OCI-LY1 (cell line): ENCODE data around the gene TAS1R3.

Experiments used
- H2AFZ ChIP-seq: fragments of 200-600 bp; sonication (generic), shearing (Covaris generic); 2 replicates; pipeline ENCODE4 v1.6.0; 2014; ENCODE audit warnings: antibody characterized with exemption, mild to moderate bottlenecking, low read length
- H3F3A ChIP-seq: fragments of 200-600 bp; sonication (generic), shearing (Covaris generic); 2 replicates; pipeline ENCODE4 v1.6.0; 2014; ENCODE audit warnings: mild to moderate bottlenecking, antibody characterized with exemption, low read length, moderate library complexity; ENCODE audit not compliant: insufficient read depth
- H3K27ac ChIP-seq: fragments of 200-600 bp; sonication (generic); 2 replicates; pipeline ENCODE4 v1.5.1; 2014; ENCODE audit warnings: low read length, mixed run types, mild to moderate bottlenecking, low read depth; ENCODE audit not compliant: poor library complexity, severe bottlenecking
- H3K27me3 ChIP-seq: fragments of 200-600 bp; sonication (generic); 2 replicates; pipeline ENCODE4 v1.6.0; 2014; ENCODE audit warnings: antibody characterized with exemption, mild to moderate bottlenecking, low read length, moderate library complexity; ENCODE audit not compliant: insufficient read depth
- H3K36me3 ChIP-seq: fragments of 200-600 bp; sonication (generic); 2 replicates; pipeline ENCODE4 v1.6.1; 2014; ENCODE audit warnings: mild to moderate bottlenecking, antibody characterized with exemption, low read length, moderate library complexity, mixed read lengths; ENCODE audit not compliant: insufficient read depth
- H3K4me1 ChIP-seq: fragments of 200-600 bp; sonication (generic); 2 replicates; pipeline ENCODE4 v1.5.1; 2014; ENCODE audit warnings: mild to moderate bottlenecking, low read length, moderate library complexity; ENCODE audit not compliant: insufficient read depth, severe bottlenecking
- H3K4me2 ChIP-seq: fragments of 200-600 bp; sonication (generic), shearing (Covaris generic); 2 replicates; pipeline ENCODE4 v1.6.1; 2014; ENCODE audit warnings: low read length
- H3K4me3 ChIP-seq: fragments of 200-600 bp; sonication (generic); 2 replicates; pipeline ENCODE4 v1.5.1; 2014; ENCODE audit warnings: low read length, low read depth, mild to moderate bottlenecking, mixed read lengths; ENCODE audit not compliant: poor library complexity, severe bottlenecking
- H3K79me2 ChIP-seq: fragments of 200-600 bp; shearing (Covaris generic); 2 replicates; pipeline ENCODE4 v1.6.1; 2016; ENCODE audit warnings: mixed run types, low read length, mixed read lengths; ENCODE audit not compliant: insufficient read depth
- H3K9ac ChIP-seq: fragments of 200-600 bp; sonication (generic), shearing (Covaris generic); 2 replicates; pipeline ENCODE4 v1.6.1; 2014; ENCODE audit warnings: mild to moderate bottlenecking, low read length, mixed read lengths
- H3K9me2 ChIP-seq: fragments of 200-600 bp; sonication (generic), shearing (Covaris generic); 2 replicates; pipeline ENCODE4 v1.6.1; 2014; ENCODE audit warnings: low read depth, mild to moderate bottlenecking, low read length, mixed read lengths
- H3K9me3 ChIP-seq: fragments of 200-600 bp; shearing (Covaris generic); 2 replicates; pipeline ENCODE4 v1.6.1; 2014; ENCODE audit warnings: low read length, mixed read lengths
- H4K20me1 ChIP-seq: fragments of 200-600 bp; sonication (generic), shearing (Covaris generic); 2 replicates; pipeline ENCODE4 v1.6.0; 2016; ENCODE audit warnings: mild to moderate bottlenecking, low read length; ENCODE audit not compliant: insufficient read depth
- EZH2 ChIP-seq: fragments of 200-600 bp; sonication (generic), shearing (Covaris generic); IDR thresholded peaks from 2 replicates; pipeline ENCODE4 v1.8.0; 2017; ENCODE audit warnings: borderline replicate concordance, mixed run types, mild to moderate bottlenecking, antibody characterized with exemption, low read length, moderate library complexity, mixed read lengths
- TF ChIP-seq, protein P1 (sequence below): fragments of 200-600 bp; sonication (generic), shearing (Covaris generic); IDR thresholded peaks from 2 replicates; pipeline ENCODE4 v1.5.1; 2017; ENCODE audit warnings: mild to moderate bottlenecking, antibody characterized with exemption, low read length, moderate library complexity, mixed read lengths

TAS1R3 gene

DNA sequence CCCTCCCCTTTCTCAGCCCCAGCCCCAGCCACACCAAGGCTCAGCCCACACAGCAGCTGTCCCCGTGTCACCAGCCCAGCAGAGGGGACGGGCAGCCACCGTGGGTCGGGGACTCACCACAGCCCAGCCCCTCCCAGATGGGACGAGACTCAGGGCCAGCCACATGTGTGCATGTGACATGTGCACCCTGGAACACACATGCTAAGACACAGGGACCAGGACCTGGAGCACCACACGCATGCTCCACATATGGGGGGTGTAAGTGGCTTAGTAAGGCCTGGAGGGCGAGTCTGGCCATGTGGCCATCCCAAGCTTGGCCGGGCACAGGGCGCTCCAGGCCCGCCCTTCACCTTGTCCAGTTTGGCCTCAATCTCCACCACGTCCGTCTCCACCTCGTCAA is 27.3 kb upstream of the TAS1R3 start:
- TF ChIP-seq, protein P1, sequence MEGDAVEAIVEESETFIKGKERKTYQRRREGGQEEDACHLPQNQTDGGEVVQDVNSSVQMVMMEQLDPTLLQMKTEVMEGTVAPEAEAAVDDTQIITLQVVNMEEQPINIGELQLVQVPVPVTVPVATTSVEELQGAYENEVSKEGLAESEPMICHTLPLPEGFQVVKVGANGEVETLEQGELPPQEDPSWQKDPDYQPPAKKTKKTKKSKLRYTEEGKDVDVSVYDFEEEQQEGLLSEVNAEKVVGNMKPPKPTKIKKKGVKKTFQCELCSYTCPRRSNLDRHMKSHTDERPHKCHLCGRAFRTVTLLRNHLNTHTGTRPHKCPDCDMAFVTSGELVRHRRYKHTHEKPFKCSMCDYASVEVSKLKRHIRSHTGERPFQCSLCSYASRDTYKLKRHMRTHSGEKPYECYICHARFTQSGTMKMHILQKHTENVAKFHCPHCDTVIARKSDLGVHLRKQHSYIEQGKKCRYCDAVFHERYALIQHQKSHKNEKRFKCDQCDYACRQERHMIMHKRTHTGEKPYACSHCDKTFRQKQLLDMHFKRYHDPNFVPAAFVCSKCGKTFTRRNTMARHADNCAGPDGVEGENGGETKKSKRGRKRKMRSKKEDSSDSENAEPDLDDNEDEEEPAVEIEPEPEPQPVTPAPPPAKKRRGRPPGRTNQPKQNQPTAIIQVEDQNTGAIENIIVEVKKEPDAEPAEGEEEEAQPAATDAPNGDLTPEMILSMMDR, result no peak
- TF ChIP-seq EZH2, result no peak
- H3K27ac ChIP-seq, result no peak overlapping the region
- no peaks in the 10 kb centered on the region for H3K36me3 ChIP-seq
- H3K9ac ChIP-seq, result no peak overlapping the region
- H3K4me1 ChIP-seq, result peaks cover 25% of the 10 kb centered on the region
- H3K4me2 ChIP-seq, result no peak overlapping the region
- no peaks in the 10 kb centered on the region for H3K27me3 ChIP-seq
- H4K20me1 ChIP-seq, result no peaks in the 10 kb centered on the region
- no peaks in the 10 kb centered on the region for H3K9me2 ChIP-seq
- H2AFZ ChIP-seq, result no peak overlapping the region
- no peaks in the 10 kb centered on the region for H3F3A ChIP-seq
- no peaks in the 10 kb centered on the region for H3K9me3 ChIP-seq
- no peaks in the 10 kb centered on the region for H3K79me2 ChIP-seq
- H3K4me3 ChIP-seq, result no peak overlapping the region

DNA sequence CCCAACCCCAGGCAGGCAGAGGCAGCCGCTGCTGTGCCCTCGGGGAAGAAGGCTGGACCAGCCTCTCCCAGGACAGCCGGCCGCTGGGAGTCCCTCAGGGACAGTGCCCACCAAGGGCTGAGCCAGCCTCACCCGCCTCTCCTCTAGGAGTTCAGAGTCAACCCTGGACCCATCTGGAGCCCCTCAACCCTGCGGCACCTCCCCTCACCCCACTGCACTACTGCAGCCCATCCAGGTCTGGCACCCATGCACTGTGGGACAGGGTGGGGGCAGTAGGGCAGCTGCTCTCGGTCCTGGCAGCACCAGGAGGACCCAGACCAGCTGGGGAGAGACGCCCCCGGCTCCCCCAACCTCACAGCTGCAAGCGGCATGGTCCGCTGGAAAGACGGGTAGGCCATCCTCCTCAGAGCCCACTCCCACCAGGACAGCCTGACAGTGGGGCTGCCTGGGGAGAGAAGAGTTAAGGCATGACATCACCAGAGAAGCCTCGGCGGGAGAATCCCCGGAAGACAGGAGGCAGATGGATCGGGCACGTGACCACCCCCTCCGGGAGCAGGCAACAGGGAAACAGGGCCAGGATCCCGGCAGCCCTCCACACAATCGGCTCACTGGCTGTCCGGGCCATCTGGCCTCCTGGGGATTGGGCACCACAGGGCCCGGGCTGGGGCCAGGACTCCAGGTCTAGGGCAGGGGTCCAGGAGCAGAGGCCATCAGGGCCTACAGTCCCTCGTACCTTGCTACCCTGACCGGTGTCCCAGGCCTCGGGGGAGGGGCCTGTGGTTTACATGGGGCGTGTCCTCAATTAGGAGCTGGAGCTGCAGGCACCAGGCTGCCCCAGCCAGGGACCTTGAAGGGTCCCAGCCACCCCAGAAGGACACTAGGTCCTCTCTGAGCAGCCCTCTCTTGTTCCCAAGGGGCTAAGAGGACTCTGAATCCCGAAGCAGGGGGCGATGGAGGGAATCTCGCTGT is 26.5 kb upstream of the TAS1R3 start:
- Histone ChIP-seq H3K27ac (no peak overlapping the region), H3K9ac (no peak overlapping the region; the same call in 1 of the 2 replicates), H3K27me3 (no peaks in the 10 kb centered on the region), H4K20me1 (no peaks in the 10 kb centered on the region), H3K4me1 (peaks cover 30% of the 10 kb centered on the region), H3K9me2 (no peaks in the 10 kb centered on the region), H3K36me3 (peaks cover 2% of the 10 kb centered on the region; the same call in 1 of the 2 replicates), H2AFZ (no peak overlapping the region), H3K9me3 (no peaks in the 10 kb centered on the region), H3K4me3 (no peak overlapping the region), H3K79me2 (no peaks in the 10 kb centered on the region), H3K4me2 (0 out of 2 replicates have a peak overlapping the region, but pooled peaks have one; percentile 73), H3F3A (no peaks in the 10 kb centered on the region)
- TF ChIP-seq, protein P1, result no peak
- no peak for TF ChIP-seq EZH2

DNA sequence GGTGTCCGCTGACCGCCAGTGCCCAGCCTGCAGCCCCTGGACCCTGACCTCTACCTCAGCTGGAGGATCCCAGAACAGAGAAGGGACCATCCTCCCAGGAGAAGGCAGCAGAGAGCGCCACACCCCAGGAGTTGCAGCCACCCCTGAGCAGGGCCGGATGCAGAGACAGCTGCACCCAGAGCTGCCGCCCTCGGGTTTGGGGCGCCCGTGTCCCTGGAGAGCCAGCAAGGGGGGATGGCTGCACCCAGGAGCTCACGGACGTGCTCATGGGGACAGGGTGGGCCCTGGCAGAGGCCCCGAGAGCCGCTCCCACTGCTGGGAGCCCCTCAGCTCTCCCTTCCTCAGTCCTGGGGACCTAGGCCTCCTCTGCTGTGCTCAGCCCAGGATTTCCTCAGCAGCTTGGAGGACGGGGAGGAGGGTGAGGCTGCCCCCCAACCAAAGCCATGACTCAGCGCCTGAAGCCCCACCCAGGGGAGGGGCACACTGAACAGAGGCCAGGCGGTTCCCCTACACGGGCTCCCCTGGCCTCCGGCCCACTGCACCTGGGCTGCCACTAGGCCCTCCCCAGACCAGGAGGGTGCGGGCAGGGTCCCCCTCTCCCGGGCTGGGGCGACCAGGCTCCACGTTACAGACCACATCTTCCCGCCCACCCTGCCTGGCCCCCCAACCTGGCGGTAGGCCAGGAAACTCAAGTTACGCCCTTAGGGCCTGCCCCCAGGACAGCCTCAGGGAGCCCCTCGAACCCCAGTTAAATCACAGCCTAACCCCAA is 25.6 kb upstream of the TAS1R3 start:
- Histone ChIP-seq H3K9ac (no peak overlapping the region; the same call in 1 of the 2 replicates), H3K36me3 (peaks cover 9% of the 10 kb centered on the region; the same call in 1 of the 2 replicates), H3K27ac (no peak overlapping the region), H3K4me1 (peaks cover 37% of the 10 kb centered on the region), H3K27me3 (no peaks in the 10 kb centered on the region), H3K79me2 (no peaks in the 10 kb centered on the region), H4K20me1 (no peaks in the 10 kb centered on the region), H3K4me2 (peak overlapping the region; percentile 73), H3F3A (no peaks in the 10 kb centered on the region), H2AFZ (no peak overlapping the region), H3K9me3 (no peaks in the 10 kb centered on the region), H3K9me2 (no peaks in the 10 kb centered on the region), H3K4me3 (peak overlapping the region; percentile 73)
- no peak for TF ChIP-seq EZH2
- TF ChIP-seq, protein P1, result no peak
